Panc1 (cell line): ENCODE measurements around the gene HTR2B.

Experiments used
- POLR2AphosphoS5 ChIP-seq: IDR thresholded peaks from 2 replicates; pipeline ENCODE4 v1.6.1; 2012; ENCODE audit warnings: mild to moderate bottlenecking, low read depth, low read length, moderate library complexity
- TF ChIP-seq, protein P1 (sequence below): fragments of 450-650 bp; IDR thresholded peaks from 2 replicates; pipeline ENCODE4 v1.5.1; 2017; ENCODE audit warnings: mild to moderate bottlenecking

DNA sequence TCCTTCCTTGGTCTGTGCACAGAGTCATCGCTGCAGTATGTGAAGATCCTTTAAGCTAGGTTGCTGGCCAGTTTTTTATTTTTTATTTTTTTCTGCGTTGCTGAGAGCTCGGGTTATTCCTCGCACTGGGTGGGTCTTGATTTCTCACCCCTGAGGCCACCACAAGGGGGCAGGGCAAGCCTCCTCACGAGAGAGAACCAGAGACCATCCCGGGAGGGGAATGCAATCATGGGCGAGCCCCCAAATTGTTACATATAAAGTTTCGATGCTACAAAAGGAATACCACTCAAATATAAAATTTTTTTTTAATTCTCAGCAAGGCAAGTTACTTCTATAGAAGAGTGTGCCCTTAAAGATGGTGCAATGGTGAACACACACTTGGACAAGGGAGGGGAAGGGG is 24.9 kb downstream of the HTR2B start:
- TF ChIP-seq, protein P1, sequence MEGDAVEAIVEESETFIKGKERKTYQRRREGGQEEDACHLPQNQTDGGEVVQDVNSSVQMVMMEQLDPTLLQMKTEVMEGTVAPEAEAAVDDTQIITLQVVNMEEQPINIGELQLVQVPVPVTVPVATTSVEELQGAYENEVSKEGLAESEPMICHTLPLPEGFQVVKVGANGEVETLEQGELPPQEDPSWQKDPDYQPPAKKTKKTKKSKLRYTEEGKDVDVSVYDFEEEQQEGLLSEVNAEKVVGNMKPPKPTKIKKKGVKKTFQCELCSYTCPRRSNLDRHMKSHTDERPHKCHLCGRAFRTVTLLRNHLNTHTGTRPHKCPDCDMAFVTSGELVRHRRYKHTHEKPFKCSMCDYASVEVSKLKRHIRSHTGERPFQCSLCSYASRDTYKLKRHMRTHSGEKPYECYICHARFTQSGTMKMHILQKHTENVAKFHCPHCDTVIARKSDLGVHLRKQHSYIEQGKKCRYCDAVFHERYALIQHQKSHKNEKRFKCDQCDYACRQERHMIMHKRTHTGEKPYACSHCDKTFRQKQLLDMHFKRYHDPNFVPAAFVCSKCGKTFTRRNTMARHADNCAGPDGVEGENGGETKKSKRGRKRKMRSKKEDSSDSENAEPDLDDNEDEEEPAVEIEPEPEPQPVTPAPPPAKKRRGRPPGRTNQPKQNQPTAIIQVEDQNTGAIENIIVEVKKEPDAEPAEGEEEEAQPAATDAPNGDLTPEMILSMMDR = peak; percentile 42
- TF ChIP-seq POLR2AphosphoS5 = no peak
